GM18507 (cell line): ENCODE data around the gene CCNT2.

Experiments used
- DNase-seq: peaks from one replicate; pipeline ENCODE4 v3.0.0; 2011; ENCODE audit warnings: low read depth; ENCODE audit not compliant: insufficient read length; ENCODE audit errors: extremely low spot score
- FAIRE-seq: peaks from 2 replicates; lab custom pipeline; 2011; peaks lifted over from hg19 to GRCh38; lab: Jason Lieb, UNC

CCNT2 gene

GRCh38 chr2:134917360-134917865, 1.2 kb upstream of the CCNT2 start:
- no peak for DNase-seq
- no peak for FAIRE-seq

GRCh38 chr2:134917888-134918525, 615 bp upstream of the CCNT2 start:
- no peak for DNase-seq
- FAIRE-seq = no peak

GRCh38 chr2:134919341-134920210, 954 bp downstream of the CCNT2 start:
- peak; percentile 75 for FAIRE-seq

GRCh38 chr2:134924912-134925311, 6.3 kb downstream of the CCNT2 start:
- FAIRE-seq (no peak), DNase-seq (no peak)

More at GRCh38 chr2:134919341-134920210, 954 bp downstream of the CCNT2 start:
- DNase-seq = no peak

GRCh38 chr2:134926231-134926931, 7.8 kb downstream of the CCNT2 start:
- FAIRE-seq (no peak), DNase-seq (no peak)

GRCh38 chr2:134927195-134927594, 8.6 kb downstream of the CCNT2 start:
- DNase-seq (no peak), FAIRE-seq (no peak)

- FAIRE-seq (peak; percentile 47), DNase-seq (no peak)
Observed at GRCh38 chr2:134932864-134933526, 14.4 kb downstream of the CCNT2 start.

GRCh38 chr2:134933732-134934131, 15.1 kb downstream of the CCNT2 start:
- no peak for FAIRE-seq
- no peak for DNase-seq

- FAIRE-seq = peak; percentile 48
Observed at GRCh38 chr2:134934150-134934549, 15.5 kb downstream of the CCNT2 start.

GRCh38 chr2:134934641-134935040, 16.0 kb downstream of the CCNT2 start:
- DNase-seq = no peak
- FAIRE-seq = no peak

More at GRCh38 chr2:134934150-134934549, 15.5 kb downstream of the CCNT2 start:
- DNase-seq = no peak

GRCh38 chr2:134936691-134937090, 18.1 kb downstream of the CCNT2 start:
- FAIRE-seq (no peak), DNase-seq (no peak)

GRCh38 chr2:134943540-134943939, 24.9 kb downstream of the CCNT2 start:
- FAIRE-seq (peak; percentile 91), DNase-seq (no peak)

- DNase-seq = no peak
- FAIRE-seq = no peak
Observed at GRCh38 chr2:134944975-134945374, 26.4 kb downstream of the CCNT2 start.

- no peak for DNase-seq
- no peak for FAIRE-seq
Observed at GRCh38 chr2:134946073-134946472, 27.5 kb downstream of the CCNT2 start.

GRCh38 chr2:134949981-134950708, 31.5 kb downstream of the CCNT2 start:
- DNase-seq (no peak), FAIRE-seq (no peak)

- DNase-seq = no peak
- FAIRE-seq = no peak
Observed at GRCh38 chr2:134950886-134951285, 32.3 kb downstream of the CCNT2 start.

GRCh38 chr2:134952608-134953007, 34.0 kb downstream of the CCNT2 start:
- FAIRE-seq = no peak

GRCh38 chr2:134954065-134954464, 35.4 kb downstream of the CCNT2 start:
- DNase-seq (no peak), FAIRE-seq (no peak)

More at GRCh38 chr2:134952608-134953007, 34.0 kb downstream of the CCNT2 start:
- DNase-seq = no peak

GRCh38 chr2:134955744-134956143, 37.1 kb downstream of the CCNT2 start:
- no peak for FAIRE-seq
- DNase-seq = no peak
